ENCODE data around the gene SNW1. TPM values are rescaled to one million over a fixed set of nuclear protein-coding genes. Genes with fewer than 3 reads are reported as not detected.
A peak's percentile ranks its signal among the peaks of the same experiment; 100 is the strongest.
"Not testable (repeated sequence)": the region's sequence is repeated elsewhere in the genome, so short reads cannot be mapped to it uniquely, and the experiment has no call there.

The SNW1 gene
- total RNA-seq, 4 donors from 2014 or later = 46.7 to 62.8 (median 58.0) TPM

- peak within 1 kb of the TSS; percentile 54 for H3K4me3 ChIP-seq (ENCODE audit: low read depth, poor library complexity, severe bottlenecking)
- WGBS, 2 donors = 0 to 1% methylated on average over 27 to 44 of the region's 66 CpGs
- TF ChIP-seq POLR2A (IDR thresholded peaks at IDR 0.05) (no peak), CTCF (IDR thresholded peaks at IDR 0.05) (peak in 1 of 3 donors; percentile 35)
- intact Hi-C loops (cut with DNase I; ENCODE audit: low total_unique reads) = no loop called here
- DNase-seq (ENCODE audit: low spot score in 2 of 2) = peak; percentile 85 to 98
Observed at GRCh38 chr14:77799863-77800730, 39.1 kb upstream of the SNW1 start, which contains the start of gene ADCK1. Gene ADCK1 (plus strand): TSS chr14:77800109. CDS start chr14:77818979, 18,870 bp downstream.

GRCh38 chr14:77799456-77799855 lies 38.5 kb upstream of the SNW1 start:
- intact Hi-C loops (cut with DNase I; ENCODE audit: low total_unique reads) = not testable (repeated sequence)

GRCh38 chr14:77794357-77794756 lies 33.4 kb upstream of the SNW1 start:
- H3K4me3 ChIP-seq (ENCODE audit: low read depth, poor library complexity, severe bottlenecking) = no peak overlapping the region
- no peak for DNase-seq (ENCODE audit: low spot score in 2 of 2)
- intact Hi-C loops (cut with DNase I; ENCODE audit: low total_unique reads) = no loop called here
- WGBS, 2 donors = 71 to 78% methylated on average over 4 of the region's 4 CpGs
- TF ChIP-seq POLR2A (IDR thresholded peaks at IDR 0.05) (no peak), CTCF (IDR thresholded peaks at IDR 0.05) (no peak)

More at GRCh38 chr14:77799456-77799855, 38.5 kb upstream of the SNW1 start:
- whole genome bisulfite sequencing, 2 donors = 73 to 76% methylated on average over 13 of the region's 13 CpGs
- H3K4me3 ChIP-seq (ENCODE audit: low read depth, poor library complexity, severe bottlenecking) = peak overlapping the region; percentile 54
- DNase-seq (ENCODE audit: low spot score in 2 of 2) = peak in 1 of 2 donors; percentile 78

- WGBS, 2 donors = 75 to 92% methylated on average over 3 of the region's 3 CpGs
- H3K4me3 ChIP-seq (ENCODE audit: low read depth, poor library complexity, severe bottlenecking); intact Hi-C loops (cut with DNase I; ENCODE audit: low total_unique reads); DNase-seq (ENCODE audit: low spot score in 2 of 2): not testable (repeated sequence)
Observed at GRCh38 chr14:77793255-77793654, 32.3 kb upstream of the SNW1 start.

- TF ChIP-seq CTCF (IDR thresholded peaks at IDR 0.05) = no peak
- no peak for TF ChIP-seq POLR2A (IDR thresholded peaks at IDR 0.05)
- no peak overlapping the region for H3K4me3 ChIP-seq (ENCODE audit: low read depth, poor library complexity, severe bottlenecking)
- 42 to 55% methylated on average over 1 of the region's 1 CpG for WGBS, 2 donors
- intact Hi-C loops (cut with DNase I; ENCODE audit: low total_unique reads) = no loop called here
- DNase-seq (ENCODE audit: low spot score in 2 of 2) = no peak
Observed at GRCh38 chr14:77791225-77791600, 30.3 kb upstream of the SNW1 start.

- DNase-seq (ENCODE audit: low spot score in 2 of 2) = no peak
- TF ChIP-seq POLR2A (IDR thresholded peaks at IDR 0.05) = no peak
- TF ChIP-seq CTCF (IDR thresholded peaks at IDR 0.05) = no peak
- WGBS, 2 donors = 76 to 81% methylated on average over 6 of the region's 6 CpGs
- intact Hi-C loops (cut with DNase I; ENCODE audit: low total_unique reads) = no loop called here
- H3K4me3 ChIP-seq (ENCODE audit: low read depth, poor library complexity, severe bottlenecking) = no peak overlapping the region
Observed at GRCh38 chr14:77790566-77791224, 29.7 kb upstream of the SNW1 start.

Data from lower leg skin (tissue), 4 donors.